ENCODE measurements around the gene DPH3.

DPH3 gene

DNA sequence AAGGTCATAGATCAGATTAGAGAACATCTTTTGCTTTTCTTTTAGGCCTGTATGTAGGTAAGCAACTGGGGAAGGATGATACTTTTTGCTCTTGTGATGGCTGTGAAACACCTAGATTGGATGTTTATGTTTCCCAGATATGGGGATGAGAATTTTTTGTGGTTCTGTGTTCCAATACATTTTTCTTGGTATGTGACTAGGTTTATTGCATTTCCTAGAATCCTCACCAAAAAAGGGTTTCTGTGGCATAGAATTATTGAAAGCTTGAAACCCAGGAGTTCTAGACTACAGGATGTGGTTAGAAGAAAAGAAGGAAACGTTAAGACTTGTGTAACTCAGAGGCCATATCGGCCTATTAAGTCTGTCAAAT lies 26.1 kb upstream of the DPH3 start:
- peak; percentile 22 for DNase-seq (ENCODE audit: low read depth)

DNA sequence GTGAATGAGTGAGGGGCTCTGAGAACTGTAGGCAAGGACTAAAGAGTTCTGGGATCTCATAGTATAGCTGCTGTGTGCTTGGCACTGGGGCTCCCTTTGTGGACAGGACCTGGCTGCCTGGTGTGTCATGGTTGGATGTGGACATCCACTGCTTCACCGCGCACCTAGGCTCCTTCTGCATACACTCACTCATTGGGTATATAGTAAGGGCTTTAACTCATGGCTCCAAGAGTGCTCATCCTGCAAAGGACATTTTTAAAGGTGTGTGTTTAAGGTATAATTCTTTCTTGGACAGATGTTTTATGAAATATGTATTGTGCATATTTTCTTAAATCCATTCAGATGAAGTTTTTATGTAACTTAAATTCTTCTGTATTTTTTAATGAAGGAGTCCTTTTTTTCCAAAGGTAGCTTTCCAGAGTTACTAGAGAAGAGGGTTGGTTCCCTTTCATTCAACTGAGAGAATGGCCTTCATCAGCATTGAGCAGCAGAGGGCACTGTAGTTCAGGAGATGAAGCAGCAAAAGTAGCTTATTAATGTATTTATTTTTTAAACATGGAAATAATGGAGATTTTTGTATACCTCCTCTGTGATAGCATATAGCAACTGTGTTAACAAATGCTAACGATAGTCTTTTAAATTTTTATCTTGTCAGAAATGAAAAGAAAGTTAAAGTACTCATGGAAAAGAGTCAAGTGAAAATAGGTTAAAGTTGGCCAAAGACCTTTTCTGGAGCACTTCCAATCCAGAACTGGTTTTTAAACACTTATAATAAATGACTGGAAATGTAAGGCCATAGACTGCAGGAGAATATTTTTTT lies 25.5 kb upstream of the DPH3 start:
- DNase-seq (ENCODE audit: low read depth) = peak; percentile 65

DNA sequence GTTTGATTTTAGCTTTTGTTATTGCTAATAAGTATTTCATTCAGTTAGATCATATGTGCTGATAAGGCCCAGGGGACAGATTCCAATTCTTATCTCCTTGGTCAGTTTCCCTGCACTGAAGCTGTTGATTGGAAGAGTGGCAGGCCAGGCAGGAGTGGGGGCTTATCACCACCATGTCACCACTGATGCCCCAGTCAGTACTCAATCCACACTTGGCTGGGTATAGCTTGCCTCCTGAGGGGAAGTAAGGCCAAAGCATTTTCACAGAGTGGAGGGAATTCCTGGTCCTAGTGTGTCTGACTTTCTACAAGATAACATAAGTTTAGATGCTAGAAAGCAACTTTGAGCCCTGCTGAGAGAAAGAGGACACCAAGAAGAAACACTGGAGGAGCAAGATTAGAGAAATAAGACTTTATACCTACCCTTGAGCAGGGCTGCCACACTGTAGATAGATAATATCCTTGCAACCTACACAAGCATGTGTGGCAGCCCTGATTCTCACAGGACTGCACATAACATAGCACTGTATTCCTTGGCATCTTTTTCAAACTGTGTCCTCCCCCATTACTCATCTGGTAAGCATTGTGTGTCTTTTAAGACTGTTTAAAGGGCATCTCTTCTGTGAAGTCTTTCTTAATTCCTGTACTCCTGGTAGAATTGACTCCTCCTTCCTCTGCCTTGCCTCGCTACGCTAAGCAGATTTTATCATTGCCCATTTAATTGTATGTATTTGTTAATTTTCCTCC lies 24.6 kb upstream of the DPH3 start:
- DNase-seq (ENCODE audit: low read depth) = no peak

DNA sequence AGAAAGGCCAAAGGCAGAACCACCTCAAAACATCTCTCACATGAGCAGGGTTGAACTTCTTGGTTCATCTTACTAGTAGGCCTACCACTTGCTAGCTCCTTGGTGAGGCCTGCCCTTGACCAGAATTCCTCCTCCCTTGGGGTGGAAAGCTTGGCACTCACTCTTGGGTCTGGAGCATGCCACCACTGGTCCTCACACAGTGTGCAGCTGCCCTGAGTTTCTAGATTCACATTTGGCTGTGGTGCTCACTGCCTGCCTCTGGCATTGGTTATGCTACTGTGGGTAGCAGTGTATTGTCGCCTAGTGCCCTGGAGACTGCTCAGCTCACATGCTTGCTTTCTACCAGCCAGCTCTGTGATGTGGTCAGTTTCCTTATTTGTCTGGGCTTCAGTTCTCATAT lies 23.9 kb upstream of the DPH3 start:
- no peak for DNase-seq (ENCODE audit: low read depth)

DNA sequence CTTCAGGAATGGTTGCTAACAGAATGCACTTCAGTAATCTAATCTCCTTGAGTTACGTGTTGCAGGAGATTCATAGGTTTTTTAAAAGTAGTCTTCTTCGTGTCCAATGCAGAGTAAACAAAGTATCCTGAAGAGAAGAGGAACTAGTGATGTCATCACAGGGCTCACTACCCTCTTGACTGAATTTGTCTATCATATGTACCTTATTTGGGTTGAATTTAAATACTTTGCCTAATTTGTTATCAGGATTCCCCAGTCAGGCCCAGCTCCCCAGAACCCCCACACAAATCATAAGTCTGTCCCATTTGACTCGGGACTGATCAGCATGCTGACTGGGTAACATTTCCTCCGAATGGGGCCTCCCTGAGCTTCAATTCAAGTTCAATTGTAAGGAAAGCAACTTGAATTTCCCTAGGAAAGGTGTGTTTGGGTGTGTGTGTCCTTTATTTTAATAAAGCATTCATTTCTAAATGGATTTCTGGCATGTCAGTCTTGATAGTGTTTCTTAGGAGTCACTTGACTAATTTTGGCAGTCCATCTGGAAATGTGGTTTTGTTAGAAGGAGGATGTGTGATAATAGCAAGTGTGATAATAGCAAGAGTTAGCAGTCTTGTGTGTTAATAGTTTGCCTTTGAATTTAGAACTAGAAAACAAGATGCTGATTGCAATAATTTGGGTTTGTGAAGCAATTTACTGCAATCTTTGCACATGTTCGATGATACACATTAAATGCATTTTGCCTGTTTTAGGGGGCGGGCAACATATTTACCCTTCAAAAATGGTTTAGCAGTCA lies 22.2 kb upstream of the DPH3 start:
- no peak for DNase-seq (ENCODE audit: low read depth)

DNA sequence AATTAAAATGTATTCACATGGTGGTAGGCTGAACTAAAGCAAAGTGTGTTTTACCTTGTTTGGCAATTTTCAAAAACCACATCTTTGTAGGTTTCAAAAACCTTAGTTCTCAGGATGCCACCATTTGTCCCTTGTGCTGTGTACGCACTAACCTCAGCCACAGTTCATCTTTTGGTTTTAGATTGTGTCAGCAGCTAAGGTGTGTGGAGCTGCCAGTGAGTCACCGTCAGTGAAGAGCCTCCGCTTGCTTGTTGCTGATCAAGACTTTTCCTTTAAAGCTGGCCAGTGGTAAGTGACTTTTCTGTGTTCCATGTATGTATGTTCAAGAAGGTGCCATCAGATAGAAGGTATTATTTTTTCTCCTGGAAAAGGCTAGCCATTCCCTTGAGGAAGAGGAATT lies 21.4 kb upstream of the DPH3 start:
- DNase-seq (ENCODE audit: low read depth) = no peak

DNA sequence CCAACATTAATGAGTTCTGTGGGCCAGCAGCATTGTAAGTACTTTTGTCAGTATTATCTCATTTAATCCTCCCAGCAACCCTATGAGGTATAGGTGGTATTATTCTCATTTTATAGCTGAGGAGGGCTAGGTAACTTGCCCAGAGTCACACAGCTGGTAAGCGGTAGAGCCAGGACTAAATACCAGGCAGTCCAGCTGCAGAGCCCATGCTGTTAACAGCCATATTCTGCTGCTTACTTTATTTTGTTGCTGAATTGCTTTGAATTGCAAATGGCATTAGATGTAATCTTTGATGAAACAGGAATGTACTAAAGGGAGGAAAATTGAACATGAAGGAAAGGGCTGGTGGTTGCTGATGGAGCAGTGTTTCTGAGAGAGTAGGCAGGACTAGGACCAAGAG lies 19.9 kb upstream of the DPH3 start:
- DNase-seq (ENCODE audit: low read depth) = no peak

DNA sequence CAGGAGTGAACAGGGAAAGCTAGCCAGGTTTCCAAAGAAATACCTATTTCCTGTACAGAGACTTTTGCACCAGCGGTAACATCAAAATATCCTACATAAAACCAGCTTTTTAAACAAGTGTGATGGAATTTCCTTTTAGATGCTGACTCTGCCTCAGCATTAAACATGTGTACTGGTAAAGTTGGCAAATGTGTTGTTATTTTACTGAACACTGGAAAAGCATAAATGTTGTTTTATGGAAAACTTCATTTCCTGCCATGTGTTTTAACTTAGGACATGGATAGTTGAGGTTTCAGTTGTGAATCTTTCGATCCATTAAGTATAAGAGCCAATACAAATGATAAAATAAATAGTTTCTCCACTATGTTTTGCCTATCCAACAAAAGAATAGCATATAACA lies 15.9 kb upstream of the DPH3 start:
- no peak for DNase-seq (ENCODE audit: low read depth)

DNA sequence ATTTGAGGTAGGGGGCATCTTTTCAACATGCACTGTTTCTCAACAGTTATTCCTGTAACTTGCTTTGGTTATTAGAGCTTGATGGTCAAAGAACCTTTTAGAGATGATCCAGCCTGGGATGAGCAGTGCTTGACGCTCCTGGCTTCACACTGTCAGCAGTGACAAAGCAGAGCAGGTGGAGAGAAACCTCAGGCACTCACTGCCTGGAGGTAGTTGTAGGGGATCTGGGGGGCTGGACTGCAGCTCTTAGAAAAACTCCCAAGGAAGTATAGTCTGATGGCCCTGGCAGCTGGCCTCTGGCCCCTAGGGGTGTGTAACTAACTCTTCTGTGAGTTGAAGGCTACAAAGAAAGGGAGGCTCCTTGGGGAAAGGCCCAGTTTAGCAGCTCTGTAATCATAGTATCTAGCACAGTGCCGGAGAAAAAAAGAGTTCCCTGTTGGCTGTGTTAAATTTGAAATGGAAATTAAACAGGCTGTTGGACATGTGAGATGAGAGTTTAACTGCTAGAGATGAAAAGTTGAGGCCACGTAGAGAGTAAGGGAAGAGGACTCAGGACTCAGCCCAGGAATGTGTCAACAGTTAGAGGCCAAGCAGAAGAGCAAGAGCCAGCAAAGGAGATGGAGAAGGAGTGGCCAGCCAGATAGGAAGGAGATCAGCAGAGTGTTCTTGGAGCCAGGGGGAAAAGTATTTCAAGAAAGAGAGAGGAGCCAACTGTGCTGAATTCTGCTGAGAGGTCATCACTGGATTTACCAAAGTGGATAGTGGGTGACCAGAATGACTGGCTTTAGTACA lies 14.5 kb upstream of the DPH3 start:
- DNase-seq (ENCODE audit: low read depth) = no peak

DNA sequence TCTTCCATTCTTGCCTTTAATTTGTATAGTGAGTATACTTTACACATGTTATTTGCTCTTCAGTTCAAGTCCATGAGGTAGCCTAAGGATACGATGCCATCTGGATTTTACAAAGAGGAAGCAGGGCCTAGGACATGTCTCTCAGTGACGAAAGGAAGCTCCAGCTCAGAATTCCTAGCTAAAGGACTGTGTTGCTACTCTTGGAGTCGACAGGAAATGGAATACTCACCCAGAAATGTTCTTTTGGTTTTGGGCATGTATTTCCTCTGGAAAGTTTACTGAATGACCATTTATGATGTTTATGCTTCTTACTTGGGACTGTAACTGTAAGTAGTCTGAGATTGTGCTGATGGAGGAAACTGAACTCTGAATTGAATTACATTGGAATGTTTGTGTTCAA lies 12.7 kb upstream of the DPH3 start:
- peak; percentile 5 for DNase-seq (ENCODE audit: low read depth)

DNA sequence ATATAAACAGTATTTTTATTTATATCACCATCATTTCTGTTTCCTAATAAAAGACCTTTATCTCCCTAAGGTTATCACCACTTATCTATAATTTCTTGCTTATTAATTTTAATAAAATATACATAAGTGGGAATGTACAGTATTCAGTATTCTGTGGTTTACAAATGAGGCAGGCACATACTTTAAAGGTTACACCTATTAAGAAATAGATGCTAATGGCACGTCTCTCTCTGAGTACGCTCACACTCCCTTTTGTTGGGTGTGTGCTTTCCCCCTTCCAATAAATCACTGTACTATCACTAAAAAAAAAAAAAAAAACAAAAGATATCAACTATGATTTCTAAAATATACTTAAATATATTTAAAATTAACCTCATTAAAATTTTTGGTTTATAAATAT lies 9.1 kb upstream of the DPH3 start:
- no peak for DNase-seq (ENCODE audit: low read depth)

DNA sequence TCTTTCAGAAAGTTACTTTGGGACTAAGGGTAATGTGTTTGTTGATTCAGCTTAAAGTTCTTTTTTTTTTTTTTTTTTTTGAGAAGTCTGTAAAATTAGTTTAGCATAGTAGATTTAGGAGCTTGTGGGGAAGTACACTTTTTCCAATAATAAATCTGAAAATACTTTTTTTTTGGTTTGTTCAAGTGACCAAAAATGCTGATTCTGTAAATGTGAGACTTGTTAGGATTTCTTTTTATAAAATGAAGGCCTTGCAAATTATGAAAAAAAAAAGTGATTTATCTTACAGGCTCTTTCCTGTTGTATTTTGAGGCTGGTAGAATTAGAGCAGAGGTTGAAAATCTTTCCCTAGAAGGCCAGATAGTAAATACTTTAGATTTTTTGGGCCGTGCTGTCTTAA lies 7.8 kb upstream of the DPH3 start:
- DNase-seq (ENCODE audit: low read depth) = no peak

DNA sequence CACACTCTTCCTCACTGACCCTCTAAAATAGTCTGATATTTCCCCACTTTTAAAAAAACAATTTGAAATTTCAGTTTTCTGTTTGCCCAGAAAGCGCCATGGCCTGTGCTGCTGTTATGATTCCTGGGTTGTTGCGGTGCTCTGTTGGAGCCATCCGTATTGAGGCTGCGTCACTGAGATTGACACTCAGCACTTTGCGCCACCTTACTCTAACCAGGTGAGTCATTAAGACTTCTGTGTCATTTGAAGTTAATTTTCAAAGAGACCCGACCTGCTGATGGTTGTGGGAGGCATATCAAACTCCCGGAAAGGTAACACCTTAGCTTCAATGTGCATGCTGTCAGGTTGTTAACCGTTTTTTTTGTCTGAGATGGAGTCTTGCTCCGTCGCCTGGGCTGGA lies 6.1 kb upstream of the DPH3 start:
- no peak for DNase-seq (ENCODE audit: low read depth)

DNA sequence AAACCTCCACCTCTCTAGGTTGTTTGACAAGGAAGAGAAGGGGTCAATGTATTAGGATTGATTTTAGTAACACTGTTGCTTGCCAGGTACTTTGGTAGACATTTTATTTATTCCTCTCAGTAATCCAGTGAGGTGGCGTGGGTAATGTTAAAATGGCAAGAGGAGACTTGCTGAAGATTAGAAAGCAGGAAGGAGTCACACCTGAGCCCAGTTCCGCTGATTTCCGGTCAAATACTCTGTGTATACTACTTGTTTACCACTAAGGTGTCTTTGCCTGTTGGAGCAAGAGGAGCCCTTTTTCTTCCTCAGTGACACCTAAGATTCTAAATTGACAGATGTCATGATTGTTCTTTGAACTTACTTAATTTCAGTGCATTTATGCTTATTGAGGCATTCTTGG lies 2.0 kb upstream of the DPH3 start:
- DNase-seq (ENCODE audit: low read depth) = no peak

DNA sequence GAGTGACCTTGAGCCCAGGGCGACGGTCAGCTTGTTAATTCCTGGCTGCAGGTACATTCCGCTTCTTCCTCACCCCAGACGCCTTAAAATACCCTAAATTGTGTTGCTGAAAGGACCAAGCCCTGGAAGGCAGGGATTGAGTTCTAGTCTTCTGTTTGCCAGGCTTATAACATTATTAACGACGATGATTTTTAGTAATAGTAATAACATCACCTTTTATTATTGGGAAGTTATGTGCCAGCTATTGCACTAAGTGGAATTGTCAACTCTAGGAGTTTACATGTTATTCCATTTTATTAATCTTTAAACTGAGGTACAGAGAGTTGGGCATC lies 678 bp upstream of the DPH3 start:
- DNase-seq (ENCODE audit: low read depth) = no peak

DNA sequence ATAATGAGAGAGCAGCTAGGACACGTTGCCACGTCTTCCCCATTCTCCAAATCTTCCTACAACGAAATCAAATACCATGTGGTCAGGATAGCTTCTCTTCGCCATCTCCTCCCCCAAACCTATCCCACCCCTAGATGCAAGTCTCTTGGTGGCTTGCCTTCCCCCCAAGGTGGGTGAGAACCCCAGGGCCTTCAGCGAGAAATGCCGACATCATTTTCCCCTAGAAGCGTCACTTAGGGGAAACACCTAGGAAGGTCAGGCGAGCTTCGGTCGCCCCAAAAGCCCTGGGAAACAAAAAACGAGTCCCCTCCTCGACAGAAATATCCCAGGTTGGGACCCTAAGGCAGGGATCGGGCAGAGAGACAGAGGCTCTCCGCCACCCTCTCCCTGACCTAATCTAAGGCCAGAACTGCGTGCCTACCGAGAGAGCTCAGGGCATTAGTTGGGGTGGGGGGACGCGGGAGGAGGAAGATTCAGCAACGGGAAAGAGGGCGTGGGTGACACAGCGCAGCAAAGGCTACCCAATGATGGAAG lies 502 bp downstream of the DPH3 start:
- DNase-seq (ENCODE audit: low read depth) = peak; percentile 6

DNA sequence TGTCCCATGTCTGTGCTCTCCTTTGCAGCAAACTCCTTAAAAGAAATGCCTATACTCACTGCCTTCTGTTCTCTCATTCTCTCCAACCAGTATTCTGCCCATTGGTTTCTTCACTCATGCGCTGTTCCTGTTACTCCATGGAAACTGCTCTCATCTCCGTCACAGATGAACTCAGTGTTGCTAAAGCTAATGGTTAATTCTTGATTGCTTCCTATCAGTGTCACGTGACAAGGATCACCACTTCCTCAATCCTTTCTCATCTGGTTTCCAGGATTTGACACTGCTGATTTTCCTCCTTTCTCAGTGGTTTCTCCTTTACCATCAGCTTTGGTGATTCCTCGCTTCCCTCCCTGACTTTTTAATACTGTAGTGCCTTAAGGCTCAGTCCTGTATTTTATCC lies 2.6 kb downstream of the DPH3 start:
- DNase-seq (ENCODE audit: low read depth) = no peak

DNA sequence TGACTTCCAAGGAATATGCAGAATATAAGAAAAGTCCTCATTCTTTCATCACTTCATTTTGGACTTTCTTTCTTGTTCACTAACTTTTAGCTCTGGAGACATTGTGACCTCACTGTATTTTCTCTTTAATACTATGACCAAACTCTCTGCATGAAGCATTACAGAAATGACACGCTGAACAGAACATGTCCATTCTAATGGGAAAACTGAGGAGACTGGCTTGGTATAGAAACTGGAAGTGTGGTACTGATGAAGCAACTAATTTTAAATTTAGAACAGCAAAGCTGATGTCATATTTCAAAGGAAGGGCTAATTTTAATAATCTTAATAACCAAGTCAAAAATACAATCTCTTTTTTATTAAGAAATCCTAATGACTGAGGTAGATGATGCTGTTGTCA lies 4.7 kb downstream of the DPH3 start:
- no peak for DNase-seq (ENCODE audit: low read depth)

DNA sequence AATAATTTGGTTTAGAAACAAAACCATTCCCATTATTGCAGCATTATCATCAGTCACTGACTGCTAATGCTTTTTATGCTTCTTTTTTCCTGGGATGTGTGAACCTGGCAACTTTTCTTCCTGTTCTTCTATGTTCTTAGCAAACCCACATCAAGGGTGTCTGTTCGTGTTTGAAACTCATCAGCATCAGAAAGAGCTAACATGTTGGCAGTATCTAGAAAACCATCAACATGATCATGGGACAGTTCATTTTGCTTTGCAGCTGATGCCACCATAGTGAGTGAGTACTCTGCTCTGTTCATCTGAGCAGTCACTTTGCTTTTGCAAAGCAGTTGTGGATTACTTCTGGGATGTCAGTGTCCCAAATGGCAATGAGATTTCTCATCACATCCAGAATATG lies 5.9 kb downstream of the DPH3 start:
- DNase-seq (ENCODE audit: low read depth) = no peak

DNA sequence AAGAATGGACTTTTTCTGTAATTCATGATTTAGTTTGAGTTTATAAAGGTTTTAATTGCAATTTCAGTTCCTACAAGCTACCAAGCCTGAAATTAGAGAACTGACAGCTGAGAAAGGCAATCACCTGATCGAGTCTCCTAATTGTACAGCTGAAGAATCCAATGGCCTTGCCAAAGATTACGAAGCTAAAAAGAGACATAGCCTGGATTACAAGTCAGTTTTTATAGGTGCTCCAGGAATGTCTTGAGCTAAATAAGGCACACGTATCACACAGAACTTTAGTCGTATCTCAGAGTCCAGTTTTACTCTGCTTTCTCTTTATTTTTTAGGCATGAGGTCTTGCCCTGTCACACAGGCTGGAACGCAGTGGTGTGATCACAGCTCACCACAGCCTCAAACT lies 6.6 kb downstream of the DPH3 start:
- no peak for DNase-seq (ENCODE audit: low read depth)

DNA sequence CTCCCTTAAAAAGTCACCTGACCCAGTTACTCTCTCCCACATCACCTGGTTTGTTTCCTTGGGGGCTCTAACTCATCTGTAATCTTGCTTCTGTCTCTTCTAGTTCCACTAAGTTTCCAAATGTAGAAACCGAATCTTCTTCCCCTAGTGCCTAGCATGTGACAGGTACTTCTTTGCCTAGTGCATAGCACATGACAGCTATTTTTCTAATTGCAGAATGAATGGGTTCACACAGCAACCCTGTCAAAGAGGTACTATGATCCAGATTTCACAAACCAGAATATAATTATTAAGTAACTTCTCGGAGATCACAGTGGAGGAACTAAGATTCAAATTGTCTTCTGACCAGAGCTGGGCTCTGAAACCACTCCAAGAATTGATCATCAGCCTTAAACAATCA lies 7.4 kb downstream of the DPH3 start:
- no peak for DNase-seq (ENCODE audit: low read depth)

DNA sequence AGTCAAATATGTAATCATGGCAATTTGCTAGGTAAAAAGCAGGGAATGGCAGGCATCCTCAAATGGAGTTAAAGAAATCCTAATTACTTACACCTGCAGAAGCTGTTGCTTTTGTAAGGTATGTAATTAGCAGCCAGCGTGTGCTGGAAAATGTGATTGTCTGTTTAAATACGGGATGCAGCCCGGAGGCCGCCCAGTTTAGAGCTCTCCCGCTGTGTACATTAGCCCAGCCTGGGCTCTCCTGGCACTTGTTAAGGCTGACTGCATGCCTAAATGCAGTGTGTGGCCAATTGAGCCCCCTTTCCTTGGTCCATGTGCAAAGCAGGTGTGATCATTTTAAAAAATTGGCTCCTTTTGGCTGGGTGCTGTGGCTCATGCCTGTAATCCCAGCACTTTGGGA lies 9.0 kb downstream of the DPH3 start:
- DNase-seq (ENCODE audit: low read depth) = no peak

Data from ELR (cell line).